ENCODE results near the gene LRRC10.
"Not testable (repeated sequence)": the region's sequence is repeated elsewhere in the genome, so short reads cannot be mapped to it uniquely, and the experiment has no call there.

The LRRC10 gene

DNA sequence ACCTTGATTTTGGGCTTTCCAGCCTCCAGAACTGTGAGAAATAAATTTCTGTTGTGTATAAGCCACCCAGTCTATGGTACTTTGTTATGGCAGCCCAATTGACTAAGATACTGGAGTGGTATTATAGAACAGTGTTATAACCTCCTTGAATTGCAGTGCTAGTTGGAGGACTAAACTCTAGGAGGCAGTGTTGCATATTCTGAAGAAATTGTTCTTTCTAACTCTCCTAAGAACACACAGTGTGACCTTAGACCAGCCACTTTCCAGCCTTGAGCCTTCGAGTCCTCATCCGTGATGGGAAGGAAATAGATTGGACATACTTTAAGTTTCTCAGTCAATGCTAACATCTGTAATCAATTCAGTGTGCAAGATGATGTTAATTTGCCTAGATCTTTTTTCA is 22.4 kb upstream of the LRRC10 start:
- ATAC-seq: no peak
- no peak for DNase-seq
- Mint-ChIP-seq H3K4me1 (no peaks in the 10 kb centered on the region), H3K27ac (no peak overlapping the region), H3K4me3 (no peak overlapping the region), H3K9me3 (no peaks in the 10 kb centered on the region), H3K27me3 (no peaks in the 10 kb centered on the region)

GRCh38 chr12:69630191-69630590 is 19.5 kb upstream of the LRRC10 start:
- Mint-ChIP-seq H3K27ac (no peak overlapping the region), H3K4me3 (no peak overlapping the region), H3K9me3 (no peaks in the 10 kb centered on the region), H3K4me1 (no peaks in the 10 kb centered on the region), H3K27me3 (no peaks in the 10 kb centered on the region)
- DNase-seq (no peak), ATAC-seq (no peak)

- Mint-ChIP-seq H3K27me3 (peaks cover 2% of the 10 kb centered on the region), H3K27ac (no peak overlapping the region), H3K4me1 (no peaks in the 10 kb centered on the region), H3K9me3 (no peaks in the 10 kb centered on the region), H3K4me3 (no peak overlapping the region)
- ATAC-seq (no peak), DNase-seq (no peak)
Measured at GRCh38 chr12:69627501-69627900, 16.8 kb upstream of the LRRC10 start.

GRCh38 chr12:69623970-69624369 is 13.3 kb upstream of the LRRC10 start:
- Mint-ChIP-seq H3K9me3 (no peaks in the 10 kb centered on the region), H3K4me3 (no peak overlapping the region), H3K27ac (no peak overlapping the region), H3K27me3 (peaks cover 15% of the 10 kb centered on the region), H3K4me1 (no peaks in the 10 kb centered on the region)
- ATAC-seq (no peak), DNase-seq (no peak)

- H3K4me1 Mint-ChIP-seq: no peaks in the 10 kb centered on the region
- no peak overlapping the region for H3K27ac Mint-ChIP-seq
- H3K4me3 Mint-ChIP-seq: no peak overlapping the region
- no peaks in the 10 kb centered on the region for H3K9me3 Mint-ChIP-seq
- no peak for ATAC-seq
- no peak for DNase-seq
- peaks cover 15% of the 10 kb centered on the region for H3K27me3 Mint-ChIP-seq
Measured at GRCh38 chr12:69621551-69621950, 10.8 kb upstream of the LRRC10 start.

- DNase-seq: no peak
- Mint-ChIP-seq H3K27ac (no peak overlapping the region), H3K4me1 (no peaks in the 10 kb centered on the region), H3K4me3 (no peak overlapping the region), H3K27me3 (peaks cover 17% of the 10 kb centered on the region), H3K9me3 (no peaks in the 10 kb centered on the region)
- ATAC-seq: no peak
Measured at GRCh38 chr12:69620921-69621320, 10.2 kb upstream of the LRRC10 start.

- no peak for DNase-seq
- H3K9me3 Mint-ChIP-seq: no peaks in the 10 kb centered on the region
- no peaks in the 10 kb centered on the region for H3K4me1 Mint-ChIP-seq
- H3K27ac Mint-ChIP-seq: no peak overlapping the region
- peaks cover 23% of the 10 kb centered on the region for H3K27me3 Mint-ChIP-seq
- no peak overlapping the region for H3K4me3 Mint-ChIP-seq
- ATAC-seq: no peak
Measured at GRCh38 chr12:69620077-69620476, 9.4 kb upstream of the LRRC10 start.

GRCh38 chr12:69619050-69619449 is 8.3 kb upstream of the LRRC10 start:
- DNase-seq (no peak), ATAC-seq (no peak)
- Mint-ChIP-seq H3K4me1 (no peaks in the 10 kb centered on the region), H3K27me3 (peaks cover 23% of the 10 kb centered on the region), H3K27ac (no peak overlapping the region), H3K9me3 (no peaks in the 10 kb centered on the region), H3K4me3 (no peak overlapping the region)

DNA sequence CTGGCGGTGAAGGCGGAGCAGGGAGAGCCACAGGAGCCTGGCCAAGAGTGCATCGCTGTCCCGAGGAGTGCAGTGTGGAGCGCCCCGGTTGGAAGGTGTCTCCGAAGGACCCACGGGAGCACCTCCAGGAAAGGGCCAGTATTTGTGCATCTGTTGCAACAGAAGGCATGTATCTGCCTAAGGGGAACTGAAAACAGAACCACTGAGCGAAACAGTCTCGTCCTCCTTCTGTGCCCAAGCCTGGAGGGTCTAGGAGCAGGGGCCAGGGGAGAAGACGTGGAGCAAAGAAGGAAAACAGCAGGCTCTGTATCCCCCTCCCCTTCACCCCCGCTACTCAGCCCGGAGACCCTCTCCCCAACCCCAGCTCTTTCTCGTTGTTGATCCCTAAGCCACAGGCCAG is 5.3 kb upstream of the LRRC10 start:
- Mint-ChIP-seq H3K4me1 (no peaks in the 10 kb centered on the region), H3K4me3 (no peak overlapping the region), H3K27ac (no peak overlapping the region), H3K27me3 (peaks cover 8% of the 10 kb centered on the region), H3K9me3 (no peaks in the 10 kb centered on the region)
- ATAC-seq (no peak), DNase-seq (no peak)

GRCh38 chr12:69613351-69613750 is 2.6 kb upstream of the LRRC10 start:
- Mint-ChIP-seq H3K4me3 (no peak overlapping the region), H3K27me3 (peaks cover 17% of the 10 kb centered on the region), H3K27ac (no peak overlapping the region), H3K9me3 (no peaks in the 10 kb centered on the region), H3K4me1 (no peaks in the 10 kb centered on the region)
- DNase-seq (no peak), ATAC-seq (no peak)

DNA sequence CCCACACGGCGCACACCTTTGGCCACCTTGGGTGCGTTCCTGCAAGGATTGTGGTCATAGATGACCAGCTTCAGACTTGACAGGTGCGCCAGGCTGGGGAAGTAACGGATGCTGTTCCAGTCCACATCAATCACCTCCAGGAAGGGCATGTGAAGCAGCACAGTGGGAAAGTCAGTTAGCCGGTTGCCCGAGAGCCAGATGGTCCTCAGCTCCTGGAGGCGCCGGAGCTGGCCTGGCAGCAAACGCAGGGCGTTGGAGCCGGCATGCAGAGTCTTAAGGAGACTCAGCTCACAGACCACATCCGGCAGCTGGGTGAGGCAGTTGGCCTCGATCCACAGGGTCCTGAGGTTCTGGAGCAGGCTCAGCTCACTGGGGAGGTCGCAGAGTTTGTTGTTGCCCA is 581 bp downstream of the LRRC10 start:
- Mint-ChIP-seq H3K9me3 (no peaks in the 10 kb centered on the region), H3K27ac (no peak overlapping the region), H3K4me3 (no peak overlapping the region), H3K4me1 (no peaks in the 10 kb centered on the region), H3K27me3 (peaks cover 9% of the 10 kb centered on the region)
- DNase-seq: no peak
- no peak for ATAC-seq

- no peaks in the 10 kb centered on the region for H3K9me3 Mint-ChIP-seq
- no peak for DNase-seq
- H3K4me3 Mint-ChIP-seq: no peak overlapping the region
- peaks cover 9% of the 10 kb centered on the region for H3K27me3 Mint-ChIP-seq
- no peak for ATAC-seq
- H3K4me1 Mint-ChIP-seq: no peaks in the 10 kb centered on the region
- H3K27ac Mint-ChIP-seq: no peak overlapping the region
Measured at GRCh38 chr12:69608114-69608513, 2.6 kb downstream of the LRRC10 start.

GRCh38 chr12:69604275-69604674 is 6.4 kb downstream of the LRRC10 start:
- H3K27me3 Mint-ChIP-seq, H3K4me3 Mint-ChIP-seq, H3K9me3 Mint-ChIP-seq, H3K4me1 Mint-ChIP-seq, H3K27ac Mint-ChIP-seq, DNase-seq, ATAC-seq: not testable (repeated sequence)

GRCh38 chr12:69603556-69603955 is 7.2 kb downstream of the LRRC10 start:
- not testable (repeated sequence) for H3K9me3 Mint-ChIP-seq, H3K27me3 Mint-ChIP-seq, H3K27ac Mint-ChIP-seq, H3K4me1 Mint-ChIP-seq, DNase-seq, ATAC-seq, H3K4me3 Mint-ChIP-seq

- Mint-ChIP-seq H3K9me3 (no peaks in the 10 kb centered on the region), H3K4me3 (no peak overlapping the region), H3K27ac (no peak overlapping the region), H3K4me1 (no peaks in the 10 kb centered on the region), H3K27me3 (no peaks in the 10 kb centered on the region)
- DNase-seq (no peak), ATAC-seq (no peak)
Measured at GRCh38 chr12:69602954-69603353, 7.8 kb downstream of the LRRC10 start.

DNA sequence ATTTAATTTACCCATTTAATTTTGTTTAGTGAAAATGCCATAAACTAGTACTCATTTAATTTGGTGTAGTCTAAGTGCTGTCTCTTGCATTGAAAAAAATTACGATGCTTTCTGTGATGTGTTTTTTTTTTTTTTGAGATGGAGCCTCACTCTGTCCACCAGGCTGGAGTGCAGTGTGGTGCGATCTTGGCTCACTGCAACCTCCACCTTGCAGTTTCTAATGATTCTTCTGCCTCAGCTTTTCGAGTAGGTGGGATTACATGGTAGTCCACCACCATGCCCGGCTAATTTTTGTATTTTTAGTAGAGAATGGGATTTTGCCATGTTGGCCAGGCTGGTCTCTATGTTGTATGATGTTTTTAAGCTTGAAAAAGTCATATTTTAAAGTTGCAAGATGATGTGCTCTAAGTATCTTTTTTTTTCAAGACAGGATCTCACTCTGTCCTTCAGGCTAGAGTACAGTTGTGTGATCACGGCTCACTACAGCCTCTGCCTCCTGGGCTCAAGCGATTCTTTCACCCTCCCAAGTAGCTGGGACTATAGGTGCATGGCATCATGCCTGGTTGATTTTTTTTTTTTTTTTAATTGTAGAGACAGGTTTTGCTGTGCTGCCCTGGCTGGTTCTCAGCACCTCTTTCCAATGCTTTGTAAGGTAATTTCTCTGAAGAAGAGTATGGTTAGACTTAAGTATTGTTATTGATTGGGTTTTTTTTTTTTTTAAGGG is 8.6 kb downstream of the LRRC10 start:
- no peak for ATAC-seq
- Mint-ChIP-seq H3K4me1 (no peaks in the 10 kb centered on the region), H3K4me3 (no peak overlapping the region), H3K27me3 (no peaks in the 10 kb centered on the region), H3K9me3 (no peaks in the 10 kb centered on the region), H3K27ac (no peak overlapping the region)
- DNase-seq: no peak

DNA sequence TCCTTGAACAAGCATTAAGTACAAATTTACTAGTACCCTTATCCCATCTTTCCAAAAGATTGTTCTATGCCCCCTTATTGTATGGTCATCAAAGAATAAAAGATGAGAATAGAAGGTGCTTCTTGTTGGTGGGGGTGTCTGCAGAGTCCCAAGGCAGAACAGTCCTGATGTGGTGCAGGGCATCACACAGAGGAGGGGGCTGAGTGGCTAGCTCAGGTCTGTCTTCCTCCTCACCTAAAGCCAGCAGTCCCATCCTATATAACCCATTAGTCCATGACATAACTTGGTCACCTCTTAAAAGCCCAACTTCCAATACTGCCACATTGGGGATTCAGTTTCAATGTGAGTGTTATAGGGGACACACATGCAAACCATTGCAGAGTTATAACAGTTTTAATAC is 9.9 kb downstream of the LRRC10 start:
- H3K4me1 Mint-ChIP-seq: no peaks in the 10 kb centered on the region
- DNase-seq (no peak), ATAC-seq (no peak)
- H3K9me3 Mint-ChIP-seq: no peaks in the 10 kb centered on the region
- H3K27ac Mint-ChIP-seq: peak overlapping the region in 1 of 2 donors; percentile 45
- H3K4me3 Mint-ChIP-seq: no peak overlapping the region
- no peaks in the 10 kb centered on the region for H3K27me3 Mint-ChIP-seq
